Upper lobe of left lung (tissue), 4 donors: ENCODE measurements around the gene COL23A1.

Experiments used
- EP300 ChIP-seq, 4 donors: sonication (generic); formaldehyde crosslinking; IDR thresholded peaks; one replicate each; pipeline ENCODE4 v1.5.1; 2017; ENCODE audit warnings: antibody characterized with exemption in 4 of 4, control low read depth in 2 of 4
- POLR2A ChIP-seq, 4 donors: fragments of 450-650 bp; IDR thresholded peaks; one replicate each; pipeline ENCODE4 v1.5.1; 2016 to 2017; ENCODE audit warnings: antibody characterized with exemption in 4 of 4, mild to moderate bottlenecking in 2 of 4
- POLR2AphosphoS5 ChIP-seq, 2 donors: sonication (generic); formaldehyde crosslinking; IDR thresholded peaks; one replicate each; pipeline ENCODE4 v1.5.1; 2017; ENCODE audit warnings: antibody characterized with exemption in 2 of 2
- TF ChIP-seq, protein P1 (sequence below), 6 experiments: fragments of 450-650 bp in 4 of 6; fragments of 200-600 bp in 2 of 6; sonication (generic) in 2 of 6; IDR thresholded peaks; one replicate each; pipeline ENCODE4 v1.5.1; 2016 to 2019; ENCODE audit warnings: antibody characterized with exemption in 6 of 6

GRCh38 chr5:178297751-178298150 is 292.4 kb downstream of the COL23A1 start:
- TF ChIP-seq, protein P1, sequence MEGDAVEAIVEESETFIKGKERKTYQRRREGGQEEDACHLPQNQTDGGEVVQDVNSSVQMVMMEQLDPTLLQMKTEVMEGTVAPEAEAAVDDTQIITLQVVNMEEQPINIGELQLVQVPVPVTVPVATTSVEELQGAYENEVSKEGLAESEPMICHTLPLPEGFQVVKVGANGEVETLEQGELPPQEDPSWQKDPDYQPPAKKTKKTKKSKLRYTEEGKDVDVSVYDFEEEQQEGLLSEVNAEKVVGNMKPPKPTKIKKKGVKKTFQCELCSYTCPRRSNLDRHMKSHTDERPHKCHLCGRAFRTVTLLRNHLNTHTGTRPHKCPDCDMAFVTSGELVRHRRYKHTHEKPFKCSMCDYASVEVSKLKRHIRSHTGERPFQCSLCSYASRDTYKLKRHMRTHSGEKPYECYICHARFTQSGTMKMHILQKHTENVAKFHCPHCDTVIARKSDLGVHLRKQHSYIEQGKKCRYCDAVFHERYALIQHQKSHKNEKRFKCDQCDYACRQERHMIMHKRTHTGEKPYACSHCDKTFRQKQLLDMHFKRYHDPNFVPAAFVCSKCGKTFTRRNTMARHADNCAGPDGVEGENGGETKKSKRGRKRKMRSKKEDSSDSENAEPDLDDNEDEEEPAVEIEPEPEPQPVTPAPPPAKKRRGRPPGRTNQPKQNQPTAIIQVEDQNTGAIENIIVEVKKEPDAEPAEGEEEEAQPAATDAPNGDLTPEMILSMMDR (IDR thresholded peaks at IDR 0.05): no peak
- TF ChIP-seq POLR2A (IDR thresholded peaks at IDR 0.05): no peak
- TF ChIP-seq POLR2AphosphoS5 (IDR thresholded peaks at IDR 0.05): no peak
- no peak for TF ChIP-seq EP300 (IDR thresholded peaks at IDR 0.05)
